Stimulated activated CD4-positive, alpha-beta T cell treated with anti-CD3 and anti-CD28 coated beads, TNF-alpha, amount 100 ng/mL, for 48 hours (primary cell): ENCODE results near the gene IER3.

Source experiments
- DNase-seq, 3 donors: peaks; one replicate each; pipeline ENCODE4 v3.0.0-alpha.2; 2020; ENCODE audit warnings: low read depth in 3 of 3

Gene IER3

GRCh38 chr6:30703821-30704220 lies 40.5 kb downstream of the IER3 start:
- DNase-seq = no peak

GRCh38 chr6:30703011-30703410 lies 41.3 kb downstream of the IER3 start:
- no peak for DNase-seq

- DNase-seq = no peak
Measured at GRCh38 chr6:30700340-30700739, 44.0 kb downstream of the IER3 start.

- no peak for DNase-seq
Measured at GRCh38 chr6:30696432-30696831, 47.9 kb downstream of the IER3 start.
